Keratinocyte (primary cell): Measurements from ENCODE around the gene ZNF132. TPM values are rescaled to one million over a fixed set of nuclear protein-coding genes. Genes with fewer than 3 reads are reported as not detected.
A peak's percentile ranks its signal among the peaks of the same experiment; 100 is the strongest.
"Not testable (repeated sequence)": the region's sequence is repeated elsewhere in the genome, so short reads cannot be mapped to it uniquely, and the experiment has no call there.

Experiments
- DNase-seq: peaks from one replicate; pipeline ENCODE4 v3.0.0-alpha.2; 2011; ENCODE audit warnings: low read depth, missing footprints, low spot score
- FAIRE-seq: peaks from 2 replicates; lab custom pipeline; 2011; peaks lifted over from hg19 to GRCh38; lab: Jason Lieb, UNC
- H2AFZ ChIP-seq: 2 replicates; pipeline ENCODE4 v1.6.0; 2012; ENCODE audit warnings: low read length, control low read depth, inconsistent platforms; ENCODE audit not compliant: control insufficient read depth
- H3K27ac ChIP-seq: 2 replicates; pipeline ENCODE4 v1.5.1; 2011; ENCODE audit warnings: low read length; ENCODE audit not compliant: control insufficient read depth, insufficient read depth
- H3K27me3 ChIP-seq: 3 replicates; pipeline ENCODE4 v1.6.0; 2011; ENCODE audit warnings: low read length; ENCODE audit not compliant: control insufficient read depth, insufficient read depth; ENCODE audit errors: extremely low read depth
- H3K36me3 ChIP-seq, 2 experiments: 2 replicates in 1 of 2; 3 replicates in 1 of 2; pipeline ENCODE4 v1.5.1; 2011; ENCODE audit warnings: low read length in 2 of 2, mild to moderate bottlenecking in 1 of 2; ENCODE audit not compliant: control insufficient read depth in 2 of 2, insufficient read depth in 2 of 2; ENCODE audit errors: extremely low read depth in 1 of 2
- H3K4me1 ChIP-seq: 3 replicates; pipeline ENCODE4 v1.5.1; 2011; ENCODE audit warnings: low read length; ENCODE audit not compliant: control insufficient read depth, insufficient read depth; ENCODE audit errors: extremely low read depth
- H3K4me2 ChIP-seq: 3 replicates; pipeline ENCODE4 v1.6.0; 2011; ENCODE audit warnings: low read depth, low read length; ENCODE audit not compliant: control insufficient read depth, insufficient read depth; ENCODE audit errors: extremely low read depth
- H3K4me3 ChIP-seq, 3 experiments: fragments of 200-600 bp in 1 of 3; sonication (generic) in 1 of 3; 2 replicates in 2 of 3; 3 replicates in 1 of 3; pipeline ENCODE4 v1.5.1; 2011 to 2016; ENCODE audit warnings: low read length in 3 of 3, mild to moderate bottlenecking in 3 of 3, control low read depth in 2 of 3, inconsistent platforms in 1 of 3, low read depth in 1 of 3, mixed read lengths in 1 of 3, mixed run types in 1 of 3, moderate library complexity in 1 of 3; ENCODE audit not compliant: control insufficient read depth in 2 of 3, insufficient read depth in 2 of 3; ENCODE audit errors: extremely low read depth in 1 of 3
- H3K79me2 ChIP-seq: 2 replicates; pipeline ENCODE4 v1.6.0; 2012; ENCODE audit warnings: low read length; ENCODE audit not compliant: control insufficient read depth, insufficient read depth
- H3K9ac ChIP-seq: 3 replicates; pipeline ENCODE4 v1.6.0; 2011; ENCODE audit warnings: low read length; ENCODE audit not compliant: control insufficient read depth, insufficient read depth; ENCODE audit errors: extremely low read depth
- H3K9me1 ChIP-seq: 3 replicates; pipeline ENCODE4 v1.6.0; 2011; ENCODE audit warnings: low read length; ENCODE audit not compliant: control insufficient read depth, insufficient read depth; ENCODE audit errors: extremely low read depth
- H3K9me3 ChIP-seq: 2 replicates; pipeline ENCODE4 v1.5.1; 2012; ENCODE audit warnings: low read depth, low read length; ENCODE audit not compliant: control insufficient read depth
- H4K20me1 ChIP-seq: 3 replicates; pipeline ENCODE4 v1.6.0; 2011; ENCODE audit warnings: low read length; ENCODE audit not compliant: control insufficient read depth, insufficient read depth; ENCODE audit errors: extremely low read depth
- EZH2 ChIP-seq: IDR thresholded peaks from one replicate; pipeline ENCODE4 v1.6.1; 2012; ENCODE audit warnings: inconsistent platforms, mild to moderate bottlenecking, low read length, moderate library complexity
- dilution Hi-C: fragments of 300-500 bp; cut with MboI; formaldehyde crosslinking; loops from one replicate; pipeline ENCODE4 v1.7.0; 2020; ENCODE audit warnings: low sequenced_read_pairs; ENCODE audit not compliant: extremely low pct_ligation_motif_present
- polyA plus RNA-seq, 5 experiments: library from polyadenylated mRNA; depleted of rRNA in 3 of 5; stranded (reverse) in 3 of 5; stranded (forward) in 1 of 5; unstranded in 1 of 5; fragments of >200 nt; gene quantifications; 1 replicate in 1 of 5; 2 replicates in 3 of 5; 3 replicates in 1 of 5; pipeline versions ENCODE4 v1.2.1 to v1.2.3, GENCODE V29; 2011 to 2012; ENCODE audit warnings: missing spikeins in 2 of 5, low read depth in 1 of 5, low replicate concordance in 1 of 5
- TF ChIP-seq, protein P1 (sequence below), 3 experiments: IDR thresholded peaks in 1 of 3; conservative IDR thresholded peaks in 1 of 3; optimal IDR thresholded peaks in 1 of 3; 2 replicates in 2 of 3; 3 replicates in 1 of 3; pipeline versions ENCODE3 to v1.5.1; 2011; ENCODE audit warnings: low read length in 3 of 3, mild to moderate bottlenecking in 3 of 3, moderate library complexity in 2 of 3, control low read depth in 1 of 3, inconsistent platforms in 1 of 3; ENCODE audit not compliant: insufficient read depth in 2 of 3; ENCODE audit errors: extremely low read depth in 1 of 3

ZNF132 gene
- polyA plus RNA-seq, 1 donor (not counting 4 experiments of a cell fraction or from before 2014, with no cell fraction given), result 1.6 TPM

DNA sequence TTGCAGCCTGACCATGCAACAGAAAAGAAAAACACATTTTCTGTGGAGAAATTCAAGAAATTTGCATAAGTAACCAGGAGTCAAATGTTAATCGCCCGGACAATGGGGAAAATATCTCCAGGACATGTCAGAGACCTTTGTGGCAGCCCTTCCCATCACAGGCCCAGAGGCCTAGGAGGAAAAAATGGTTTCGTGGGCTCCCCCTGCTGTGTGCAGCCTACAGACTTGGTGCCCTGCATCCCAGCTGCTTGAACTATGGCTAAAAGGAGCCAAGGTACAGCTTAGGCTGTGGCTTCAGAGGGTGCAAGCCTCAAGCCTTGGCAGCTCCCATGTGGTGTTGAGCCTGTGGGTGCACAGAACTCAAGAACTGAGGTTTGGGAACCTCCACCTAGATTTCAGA, 8.9 kb upstream of the ZNF132 start:
- H3K4me2 ChIP-seq, dilution Hi-C loops, H3K4me3 ChIP-seq, H4K20me1 ChIP-seq, H3K27me3 ChIP-seq, H2AFZ ChIP-seq, H3K36me3 ChIP-seq, H3K9me1 ChIP-seq, H3K27ac ChIP-seq, H3K9ac ChIP-seq, FAIRE-seq, H3K9me3 ChIP-seq, H3K79me2 ChIP-seq, DNase-seq: not testable (repeated sequence)
- peaks cover 11% of the 10 kb centered on the region for H3K4me1 ChIP-seq

DNA sequence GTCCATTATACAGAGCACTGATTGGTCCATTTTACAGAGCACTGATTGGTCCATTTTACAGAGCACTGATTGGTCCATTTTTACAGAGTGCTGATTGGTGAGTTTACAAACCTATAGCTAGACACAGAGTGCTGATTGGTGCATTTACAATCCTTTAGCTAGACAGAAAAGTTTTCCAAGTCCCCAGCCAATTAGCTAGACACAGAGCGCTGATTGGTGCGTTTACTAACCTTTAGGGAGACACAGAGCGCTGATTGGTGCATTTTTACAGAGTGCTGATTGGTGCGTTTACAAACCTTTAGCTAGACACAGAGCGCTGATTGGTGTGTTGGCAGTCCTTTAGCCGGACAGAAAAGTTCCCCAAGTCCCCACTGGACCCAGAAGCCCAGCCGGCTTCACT, 3.0 kb upstream of the ZNF132 start:
- H3K9me3 ChIP-seq, FAIRE-seq, H3K4me1 ChIP-seq, H3K27me3 ChIP-seq, H3K79me2 ChIP-seq, dilution Hi-C loops, H3K36me3 ChIP-seq, H4K20me1 ChIP-seq, H3K9ac ChIP-seq, H3K4me2 ChIP-seq, H2AFZ ChIP-seq, H3K4me3 ChIP-seq, DNase-seq, H3K9me1 ChIP-seq, H3K27ac ChIP-seq: not testable (repeated sequence)

DNA sequence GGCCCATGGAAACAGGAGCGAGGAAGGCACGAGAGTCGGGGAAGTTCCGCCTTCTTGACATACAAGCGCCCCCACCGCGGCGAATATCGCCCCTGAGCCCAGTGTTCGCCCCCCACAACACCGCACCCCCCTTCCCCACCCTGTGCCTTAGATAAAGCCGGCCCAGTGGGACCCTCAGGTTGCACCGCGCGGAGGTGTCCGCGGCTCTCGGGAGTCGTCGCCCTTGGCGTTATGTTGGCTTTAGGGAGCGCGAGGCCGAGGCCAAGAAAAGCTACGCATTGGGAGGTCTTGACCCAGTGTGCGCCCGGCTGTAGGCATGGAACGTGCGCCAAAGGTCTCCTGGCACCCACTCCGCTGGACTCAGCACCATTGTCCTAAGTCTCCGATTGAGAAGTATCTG, 603 bp upstream of the ZNF132 start:
- Histone ChIP-seq H4K20me1 (no peaks in the 10 kb centered on the region), H3K4me1 (peaks cover 8% of the 10 kb centered on the region), H3K4me3 (peak overlapping the region; percentile 47 to 80 (median 73)), H3K79me2 (peaks cover 6% of the 10 kb centered on the region), H3K4me2 (peak overlapping the region; percentile 84), H3K36me3 (peaks cover 0 to 2% of the 10 kb centered on the region in 2 experiments), H3K27me3 (no peaks in the 10 kb centered on the region), H2AFZ (peak overlapping the region; percentile 90), H3K9me3 (peaks cover 2% of the 10 kb centered on the region), H3K27ac (no peak overlapping the region), H3K9ac (no peak overlapping the region), H3K9me1 (no peaks in the 10 kb centered on the region)
- dilution Hi-C loops, result no loop called here
- no peak for DNase-seq
- no peak for TF ChIP-seq EZH2
- TF ChIP-seq, protein P1, sequence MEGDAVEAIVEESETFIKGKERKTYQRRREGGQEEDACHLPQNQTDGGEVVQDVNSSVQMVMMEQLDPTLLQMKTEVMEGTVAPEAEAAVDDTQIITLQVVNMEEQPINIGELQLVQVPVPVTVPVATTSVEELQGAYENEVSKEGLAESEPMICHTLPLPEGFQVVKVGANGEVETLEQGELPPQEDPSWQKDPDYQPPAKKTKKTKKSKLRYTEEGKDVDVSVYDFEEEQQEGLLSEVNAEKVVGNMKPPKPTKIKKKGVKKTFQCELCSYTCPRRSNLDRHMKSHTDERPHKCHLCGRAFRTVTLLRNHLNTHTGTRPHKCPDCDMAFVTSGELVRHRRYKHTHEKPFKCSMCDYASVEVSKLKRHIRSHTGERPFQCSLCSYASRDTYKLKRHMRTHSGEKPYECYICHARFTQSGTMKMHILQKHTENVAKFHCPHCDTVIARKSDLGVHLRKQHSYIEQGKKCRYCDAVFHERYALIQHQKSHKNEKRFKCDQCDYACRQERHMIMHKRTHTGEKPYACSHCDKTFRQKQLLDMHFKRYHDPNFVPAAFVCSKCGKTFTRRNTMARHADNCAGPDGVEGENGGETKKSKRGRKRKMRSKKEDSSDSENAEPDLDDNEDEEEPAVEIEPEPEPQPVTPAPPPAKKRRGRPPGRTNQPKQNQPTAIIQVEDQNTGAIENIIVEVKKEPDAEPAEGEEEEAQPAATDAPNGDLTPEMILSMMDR (optimal IDR thresholded peaks at IDR 0.05 in 1 of 3, IDR thresholded peaks at IDR 0.05 in 1 of 3, conservative IDR thresholded peaks at IDR 0.05 in 1 of 3; ENCODE audit: extremely low read depth in 1 of 3, insufficient read depth in 2 of 3, low read length in 3 of 3), result no peak
- no peak for FAIRE-seq
